ENCODE data around the gene RPL22. TPM values are rescaled to one million over a fixed set of nuclear protein-coding genes. Genes with fewer than 3 reads are reported as not detected.

RPL22 gene
- total RNA-seq, result 435 and 464 TPM in 2 replicates

GRCh38 chr1:6199298-6200187 is at the start of gene RPL22:
TSS of gene RPL22 (minus strand) at chr1:6199595. CDS start at chr1:6199573, 22 bp downstream.
- intact Hi-C loops (cut with micrococcal nuclease), result loop anchor here (1.0 to 10.0 kb wide), 5 partner anchors 36 to 415 kb away; partner anchors contain the start of genes ICMT, NPHP4 and PHF13

GRCh38 chr1:6248161-6248776 is 48.9 kb upstream of the RPL22 start:
- intact Hi-C loops (cut with micrococcal nuclease), result loop anchor here (10.0 kb wide), 1 partner anchor 357 kb away; the partner anchor contains the start of gene KLHL21

GRCh38 chr1:6247651-6248050 is 48.3 kb upstream of the RPL22 start:
- intact Hi-C loops (cut with micrococcal nuclease), result loop anchor here (10.0 kb wide), 1 partner anchor 357 kb away; the partner anchor contains the start of gene KLHL21

- intact Hi-C loops (cut with micrococcal nuclease), result loop anchor here (1.0 to 10.0 kb wide), 5 partner anchors 97 to 358 kb away; partner anchors contain the start of gene KLHL21
Measured at GRCh38 chr1:6246497-6247467, 47.4 kb upstream of the RPL22 start.

- intact Hi-C loops (cut with micrococcal nuclease), result loop anchor here (1.0 to 10.0 kb wide), 7 partner anchors 15 to 359 kb away; partner anchors contain the start of genes GPR153 and KLHL21
Measured at GRCh38 chr1:6245869-6246496, 46.6 kb upstream of the RPL22 start.

- intact Hi-C loops (cut with micrococcal nuclease), result loop anchor here (2.0 to 10.0 kb wide), 3 partner anchors 16 to 360 kb away; partner anchors contain the start of genes GPR153 and KLHL21
Measured at GRCh38 chr1:6245086-6245868, 45.9 kb upstream of the RPL22 start.

GRCh38 chr1:6244401-6245049 is 45.1 kb upstream of the RPL22 start:
- intact Hi-C loops (cut with micrococcal nuclease), result loop anchor here (2.0 to 10.0 kb wide), 3 partner anchors 16 to 360 kb away; partner anchors contain the start of genes GPR153 and KLHL21

- intact Hi-C loops (cut with micrococcal nuclease), result loop anchor here (2.0 to 10.0 kb wide), 3 partner anchors 17 to 361 kb away; partner anchors contain the start of genes GPR153 and KLHL21
Measured at GRCh38 chr1:6243993-6244392, 44.6 kb upstream of the RPL22 start, which contains the start of gene HES3. TSS of gene HES3 (plus strand) at chr1:6244179. CDS start at chr1:6244366, 187 bp downstream.

GRCh38 chr1:6243053-6243834 is 43.8 kb upstream of the RPL22 start:
- intact Hi-C loops (cut with micrococcal nuclease), result loop anchor here (10.0 kb wide), 1 partner anchor 362 kb away; the partner anchor contains the start of gene KLHL21

- intact Hi-C loops (cut with micrococcal nuclease), result loop anchor here (10.0 kb wide), 1 partner anchor 363 kb away; the partner anchor contains the start of gene KLHL21
Measured at GRCh38 chr1:6241887-6242740, 42.7 kb upstream of the RPL22 start.

GRCh38 chr1:6241107-6241886 is 41.9 kb upstream of the RPL22 start:
- intact Hi-C loops (cut with micrococcal nuclease), result loop anchor here (10.0 kb wide), 1 partner anchor 364 kb away; the partner anchor contains the start of gene KLHL21

- intact Hi-C loops (cut with micrococcal nuclease), result loop anchor here (10.0 kb wide), 1 partner anchor 365 kb away; the partner anchor contains the start of gene KLHL21
Measured at GRCh38 chr1:6239950-6240768, 40.8 kb upstream of the RPL22 start.

GRCh38 chr1:6239213-6239752 is 39.9 kb upstream of the RPL22 start:
- intact Hi-C loops (cut with micrococcal nuclease), result no loop called here

GRCh38 chr1:6237093-6237492 is 37.7 kb upstream of the RPL22 start:
- intact Hi-C loops (cut with micrococcal nuclease), result no loop called here

Measured in T-helper 2 cell treated with Interferon-gamma antibody and Interleukin-4, amounts not matched to agents 100 ng/mL and 5 ng/mL, for 36 hours (primary cell).